Cortex of kidney (tissue), 1 donor: ENCODE results near the gene KCNH1.
"Not testable (repeated sequence)": the region's sequence is repeated elsewhere in the genome, so short reads cannot be mapped to it uniquely, and the experiment has no call there.

Source experiments
- DNase-seq: peaks from one replicate; lab custom pipeline; 2025; lab: John Stamatoyannopoulos, UW

Gene KCNH1

GRCh38 chr1:211095381-211095780, 38.6 kb downstream of the KCNH1 start:
- DNase-seq: no peak

- DNase-seq: no peak
Measured at GRCh38 chr1:211092955-211093354, 41.0 kb downstream of the KCNH1 start.

GRCh38 chr1:211091867-211092266, 42.1 kb downstream of the KCNH1 start:
- no peak for DNase-seq

- DNase-seq: no peak
Measured at GRCh38 chr1:211089536-211089935, 44.4 kb downstream of the KCNH1 start.

- no peak for DNase-seq
Measured at GRCh38 chr1:211088156-211088555, 45.8 kb downstream of the KCNH1 start.

- no peak for DNase-seq
Measured at GRCh38 chr1:211082824-211083223, 51.1 kb downstream of the KCNH1 start.

- DNase-seq: not testable (repeated sequence)
Measured at GRCh38 chr1:211081447-211081846, 52.5 kb downstream of the KCNH1 start.

GRCh38 chr1:211068976-211069375, 65.0 kb downstream of the KCNH1 start:
- no peak for DNase-seq

- DNase-seq: no peak
Measured at GRCh38 chr1:211066781-211067384, 67.1 kb downstream of the KCNH1 start.

GRCh38 chr1:211041838-211042237, 92.1 kb downstream of the KCNH1 start:
- DNase-seq: not testable (repeated sequence)

- no peak for DNase-seq
Measured at GRCh38 chr1:211037095-211037494, 96.9 kb downstream of the KCNH1 start.

GRCh38 chr1:211036381-211037060, 97.4 kb downstream of the KCNH1 start:
- DNase-seq: no peak

GRCh38 chr1:211035821-211036380, 98.0 kb downstream of the KCNH1 start:
- DNase-seq: no peak

GRCh38 chr1:211033921-211034525, 99.9 kb downstream of the KCNH1 start:
- DNase-seq: no peak

- DNase-seq: no peak
Measured at GRCh38 chr1:211024901-211025300, 109.0 kb downstream of the KCNH1 start.

GRCh38 chr1:211019266-211019665, 114.7 kb downstream of the KCNH1 start:
- no peak for DNase-seq

- no peak for DNase-seq
Measured at GRCh38 chr1:211018690-211019089, 115.3 kb downstream of the KCNH1 start.

GRCh38 chr1:211017075-211017718, 116.8 kb downstream of the KCNH1 start:
- DNase-seq: no peak

GRCh38 chr1:211014275-211014674, 119.7 kb downstream of the KCNH1 start:
- no peak for DNase-seq

GRCh38 chr1:211013346-211014240, 120.4 kb downstream of the KCNH1 start:
- no peak for DNase-seq

GRCh38 chr1:211011128-211011527, 122.8 kb downstream of the KCNH1 start:
- DNase-seq: not testable (repeated sequence)

GRCh38 chr1:211009944-211010343, 124.0 kb downstream of the KCNH1 start:
- no peak for DNase-seq
